ENCODE data around the gene AP1G2.
"Not testable (repeated sequence)": the region's sequence is repeated elsewhere in the genome, so short reads cannot be mapped to it uniquely, and the experiment has no call there.

Gene AP1G2

DNA sequence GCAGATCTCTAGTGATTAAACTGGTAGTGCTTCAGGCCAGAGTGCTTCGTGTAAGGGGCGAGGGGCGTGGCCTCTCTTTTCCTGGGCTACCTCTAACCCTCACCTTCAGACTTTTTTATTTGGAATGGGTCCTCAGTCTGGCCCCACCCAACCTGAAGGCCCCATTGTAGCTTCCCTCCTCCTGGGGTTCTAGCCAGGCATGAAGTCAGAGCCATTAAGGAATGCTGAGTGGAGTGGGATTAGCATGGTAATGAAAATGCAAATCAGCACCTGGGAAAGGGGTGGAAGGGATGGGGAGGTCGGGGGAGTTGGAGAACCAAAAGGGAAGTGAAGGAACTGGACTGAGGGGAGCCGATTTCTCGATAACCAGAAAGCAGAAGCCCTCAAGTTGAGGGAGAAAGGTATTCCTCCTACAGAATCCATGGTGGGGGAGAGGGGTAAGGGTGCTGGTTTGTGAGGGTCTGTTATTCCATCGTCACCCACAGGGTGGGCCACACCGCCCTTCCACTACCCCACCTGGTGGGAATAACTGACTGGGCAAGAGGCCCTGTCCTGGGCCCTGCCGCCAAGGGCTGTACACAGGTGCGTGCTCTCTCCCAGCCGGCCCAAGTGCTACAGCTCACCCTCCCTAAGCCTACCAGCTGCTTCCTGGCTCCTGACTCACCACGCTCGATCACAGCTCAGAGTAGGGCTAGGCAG is 30.1 kb downstream of the AP1G2 start:
- peak; percentile 18 for DNase-seq

DNA sequence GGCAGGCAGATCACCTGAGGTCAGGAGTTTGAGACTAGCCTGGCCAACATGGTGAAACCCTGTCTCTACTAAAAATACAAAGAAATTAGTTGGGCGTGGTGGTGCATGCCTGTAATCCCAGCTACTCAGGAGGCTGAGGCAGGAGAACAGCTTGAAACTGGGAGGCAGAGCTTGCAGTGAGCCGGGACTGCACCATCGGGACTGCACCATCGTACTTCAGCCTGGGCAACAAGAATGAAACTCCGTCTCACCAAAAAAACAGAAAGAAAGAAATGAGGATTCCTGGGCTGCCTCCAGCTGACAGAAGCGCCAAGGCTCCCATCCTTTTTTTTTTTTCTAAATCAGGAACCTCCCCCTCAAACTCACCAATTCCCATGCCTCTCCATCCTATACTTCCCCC is 30.7 kb downstream of the AP1G2 start:
- DNase-seq = not testable (repeated sequence)

DNA sequence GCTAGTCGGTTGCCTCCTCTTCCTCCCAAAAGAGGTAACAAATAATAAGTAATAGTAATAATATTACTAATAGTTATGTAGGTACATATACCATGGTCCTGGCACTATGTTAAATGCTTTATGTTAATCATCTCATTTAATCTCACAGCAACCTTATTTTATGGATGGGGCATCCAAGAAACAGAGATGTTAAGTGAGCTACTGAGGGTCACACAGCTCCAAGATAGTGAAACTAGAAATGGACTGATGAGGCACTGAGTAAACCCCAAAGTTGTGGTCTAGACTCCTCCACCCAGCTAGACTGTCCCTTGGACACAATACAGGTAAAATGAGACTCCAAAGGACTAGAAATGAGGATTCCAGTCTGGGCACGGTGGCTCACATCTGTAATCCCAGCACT is 31.1 kb downstream of the AP1G2 start:
- DNase-seq = no peak

DNA sequence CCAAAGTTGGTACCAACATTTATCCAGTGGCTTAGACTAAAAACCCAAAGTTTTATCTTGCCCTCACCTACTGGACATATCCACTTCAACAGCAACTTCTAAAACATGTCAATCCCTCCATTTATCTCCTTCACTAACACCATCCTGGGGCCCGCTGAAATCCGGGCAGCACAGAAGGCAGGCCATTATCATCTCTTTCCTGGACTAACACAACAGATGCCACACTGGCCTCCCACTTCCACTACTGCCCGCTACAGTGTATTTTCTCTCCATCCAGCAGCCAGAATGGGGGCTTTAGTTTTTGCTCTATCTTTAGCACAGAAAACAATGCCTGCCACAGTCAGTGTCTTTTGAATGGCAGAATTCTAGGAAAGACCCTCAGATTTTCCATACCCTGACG is 31.6 kb downstream of the AP1G2 start:
- no peak for DNase-seq

DNA sequence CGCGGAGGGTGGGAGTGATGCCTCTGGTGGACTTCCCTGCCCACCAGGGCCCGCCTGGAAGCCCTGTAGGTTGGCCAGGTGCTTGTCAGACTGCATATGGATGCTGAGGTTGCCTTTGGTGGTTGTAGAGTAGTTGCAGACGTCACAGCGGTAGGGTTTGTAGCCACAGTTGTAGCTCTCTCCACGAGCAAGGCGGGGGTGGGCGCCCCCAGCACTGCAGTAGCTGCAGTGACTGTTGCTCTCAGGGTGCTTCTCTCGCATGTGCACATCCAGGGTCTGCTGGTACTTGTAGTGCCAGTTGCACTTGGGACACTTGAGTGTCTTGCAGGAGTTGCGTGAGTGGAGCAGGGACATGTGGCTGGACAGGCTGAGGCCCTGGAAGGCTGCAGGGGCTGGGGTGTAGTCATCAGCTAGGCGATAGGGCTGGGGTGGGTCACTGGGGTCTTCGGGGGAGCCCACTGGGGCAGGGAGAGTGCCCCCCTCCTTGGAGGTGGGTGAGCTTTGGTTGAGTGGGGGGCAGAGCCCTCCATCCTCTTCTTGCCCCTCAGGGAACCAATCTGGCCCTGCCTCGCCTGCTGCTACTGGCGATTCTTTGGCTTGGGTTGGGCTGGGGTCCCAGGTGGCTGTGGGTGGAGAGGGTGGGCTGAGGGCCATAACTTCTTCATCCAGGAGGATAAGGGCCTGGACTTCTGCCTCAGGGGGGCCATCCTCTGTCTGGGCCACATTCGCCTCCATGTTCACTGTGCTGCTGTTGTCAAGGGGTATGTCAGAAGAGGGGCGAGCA is 33.7 kb downstream of the AP1G2 start:
- DNase-seq = no peak

DNA sequence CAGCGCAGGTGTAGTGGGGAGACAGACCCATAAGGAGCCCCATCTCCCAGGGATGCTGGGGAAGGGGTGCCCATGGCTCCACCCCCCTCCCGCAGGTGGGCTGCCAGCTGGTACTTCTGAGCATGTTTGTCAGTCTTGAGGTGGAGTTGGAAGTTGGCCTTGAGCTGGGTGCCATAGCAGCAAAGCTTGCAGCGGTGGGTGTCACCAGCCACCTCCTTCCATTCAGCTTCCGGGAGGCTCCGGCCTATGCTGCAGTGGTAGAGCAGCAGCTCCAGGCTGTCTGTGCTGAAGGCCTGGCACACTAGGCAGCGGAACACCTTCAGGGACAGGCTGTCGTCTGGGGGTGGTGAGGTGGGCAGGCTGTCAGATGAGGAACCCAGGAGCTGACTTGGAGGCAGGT is 34.9 kb downstream of the AP1G2 start:
- DNase-seq = no peak

DNA sequence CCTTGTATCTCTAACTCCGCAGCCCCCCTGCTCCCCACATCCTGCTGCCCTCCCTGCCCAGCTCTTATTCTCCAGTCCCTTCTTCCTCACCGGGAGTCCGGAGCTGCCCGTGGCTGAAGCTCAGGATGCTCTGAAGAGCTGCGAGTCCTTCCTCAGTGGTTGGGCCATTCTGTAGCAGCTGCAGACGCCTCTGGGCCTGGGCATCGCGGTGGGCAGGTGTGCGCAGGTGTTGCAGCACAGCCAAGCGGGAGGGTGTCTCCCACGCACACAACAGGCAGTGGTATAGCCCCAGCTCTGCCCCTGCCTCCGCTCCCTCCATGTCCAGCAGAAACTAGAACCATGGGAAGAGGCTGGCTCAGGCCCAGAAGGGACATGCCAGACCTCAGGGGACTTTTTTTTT is 36.2 kb downstream of the AP1G2 start:
- no peak for DNase-seq

DNA sequence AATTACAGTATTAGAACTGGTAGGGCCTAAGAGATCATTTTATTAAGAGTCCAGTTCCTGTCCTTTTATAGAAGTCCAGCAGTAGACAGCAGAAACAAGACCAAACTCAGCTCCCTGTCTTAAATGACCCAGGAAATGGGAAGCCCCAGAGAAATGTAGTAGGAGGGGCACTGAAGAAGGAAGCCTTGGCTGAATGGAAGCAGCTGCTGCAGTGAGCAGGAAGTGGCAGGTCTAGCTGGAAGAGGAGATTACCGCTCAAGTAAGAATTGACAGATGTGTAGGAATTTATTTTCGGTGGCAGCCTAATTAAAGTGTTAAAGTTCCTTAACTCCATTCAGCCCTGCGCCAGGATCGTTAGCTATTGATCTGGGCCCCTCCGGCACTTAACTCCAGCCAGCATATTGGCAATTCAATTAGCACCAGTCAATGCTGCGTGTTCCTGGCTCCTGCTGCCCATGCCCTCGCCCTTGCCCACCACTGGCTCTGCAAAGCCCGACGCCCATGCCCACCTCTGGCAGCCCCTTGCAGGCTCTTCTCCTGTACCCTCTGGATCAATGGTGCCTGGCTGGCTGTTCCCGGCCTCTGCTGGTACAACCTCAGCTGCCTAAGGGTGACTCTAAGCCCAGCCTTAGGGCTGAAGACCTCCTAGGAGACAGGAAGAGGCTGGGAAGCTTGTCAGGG is 37.1 kb downstream of the AP1G2 start:
- DNase-seq = no peak

DNA sequence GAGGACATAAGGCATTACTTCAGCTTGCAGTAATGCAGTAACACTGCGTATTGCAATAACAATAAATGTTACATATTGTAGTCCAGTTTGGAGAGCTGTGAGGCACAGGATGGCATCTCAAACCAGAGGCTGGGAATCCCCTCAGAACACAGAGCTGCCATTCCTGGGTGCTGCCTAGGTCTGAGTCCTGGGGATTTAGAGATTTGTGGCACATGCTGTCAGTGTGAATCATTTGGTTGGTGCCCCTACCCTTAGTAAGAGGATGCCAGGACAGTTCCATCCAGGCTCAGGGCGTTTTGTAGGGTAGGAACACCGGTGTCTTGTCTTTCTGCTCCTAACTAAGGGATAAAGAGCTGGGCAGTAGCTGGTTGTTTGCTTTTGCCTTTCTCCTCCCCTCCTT is 38.6 kb downstream of the AP1G2 start:
- no peak for DNase-seq

DNA sequence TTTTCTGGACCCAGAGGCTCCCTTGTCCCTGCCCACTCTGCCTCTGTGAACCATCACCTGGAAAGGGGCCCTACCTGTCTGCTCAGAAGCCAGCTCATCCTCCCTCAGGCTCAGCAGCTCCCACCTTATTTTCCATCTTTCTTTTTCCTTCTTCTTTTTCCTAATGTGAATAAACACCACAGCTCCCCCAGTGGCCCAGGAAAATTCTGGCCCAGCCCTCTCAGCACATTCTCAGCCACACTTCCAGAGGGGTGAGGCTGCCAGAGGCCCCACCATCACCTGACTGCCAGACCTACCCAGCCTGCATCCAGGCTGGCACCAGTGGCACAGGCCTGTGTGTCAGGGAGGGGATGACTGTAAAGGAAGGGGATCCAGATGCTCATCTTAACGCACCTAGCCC is 39.0 kb downstream of the AP1G2 start:
- DNase-seq = no peak

DNA sequence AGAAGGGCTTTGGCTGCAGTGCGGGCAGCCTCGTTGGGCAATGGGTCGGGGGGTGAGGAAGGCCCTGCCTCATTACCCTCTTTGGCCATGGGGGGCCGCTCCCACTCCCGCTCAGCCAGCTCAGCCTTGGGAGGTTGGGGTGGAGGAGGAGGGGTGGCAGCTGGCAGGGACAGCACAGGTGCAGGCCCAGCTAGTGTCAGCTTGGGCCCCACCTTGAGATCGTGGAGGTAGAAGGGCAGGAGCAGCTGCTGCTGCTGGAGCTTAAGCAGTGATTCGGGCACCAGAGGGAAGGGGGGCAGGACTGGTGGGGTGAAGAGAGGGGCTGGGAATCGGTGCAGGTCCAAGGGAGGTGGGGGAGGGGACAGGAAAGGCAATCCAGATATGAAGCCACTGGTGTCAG is 42.0 kb downstream of the AP1G2 start:
- no peak for DNase-seq

DNA sequence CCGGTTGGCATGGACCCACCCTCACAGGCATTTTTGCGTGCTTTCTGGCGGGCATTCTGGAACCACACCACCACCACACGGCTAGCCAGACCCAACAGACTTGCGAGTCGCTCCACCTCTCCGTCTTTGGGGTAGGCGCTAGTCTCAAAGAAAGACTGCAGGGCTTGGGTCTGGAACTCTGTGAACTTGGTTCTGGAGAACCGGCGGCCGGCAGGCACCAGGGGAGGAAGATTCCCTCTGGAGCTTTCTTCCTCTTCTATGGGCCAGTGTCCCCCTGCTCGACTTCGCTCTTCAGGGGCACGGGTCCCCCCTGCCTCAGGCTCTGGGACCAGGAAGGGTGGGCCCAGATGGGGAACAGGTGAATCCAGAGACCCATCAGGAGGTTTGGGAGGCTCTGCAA is 42.6 kb downstream of the AP1G2 start:
- no peak for DNase-seq

DNA sequence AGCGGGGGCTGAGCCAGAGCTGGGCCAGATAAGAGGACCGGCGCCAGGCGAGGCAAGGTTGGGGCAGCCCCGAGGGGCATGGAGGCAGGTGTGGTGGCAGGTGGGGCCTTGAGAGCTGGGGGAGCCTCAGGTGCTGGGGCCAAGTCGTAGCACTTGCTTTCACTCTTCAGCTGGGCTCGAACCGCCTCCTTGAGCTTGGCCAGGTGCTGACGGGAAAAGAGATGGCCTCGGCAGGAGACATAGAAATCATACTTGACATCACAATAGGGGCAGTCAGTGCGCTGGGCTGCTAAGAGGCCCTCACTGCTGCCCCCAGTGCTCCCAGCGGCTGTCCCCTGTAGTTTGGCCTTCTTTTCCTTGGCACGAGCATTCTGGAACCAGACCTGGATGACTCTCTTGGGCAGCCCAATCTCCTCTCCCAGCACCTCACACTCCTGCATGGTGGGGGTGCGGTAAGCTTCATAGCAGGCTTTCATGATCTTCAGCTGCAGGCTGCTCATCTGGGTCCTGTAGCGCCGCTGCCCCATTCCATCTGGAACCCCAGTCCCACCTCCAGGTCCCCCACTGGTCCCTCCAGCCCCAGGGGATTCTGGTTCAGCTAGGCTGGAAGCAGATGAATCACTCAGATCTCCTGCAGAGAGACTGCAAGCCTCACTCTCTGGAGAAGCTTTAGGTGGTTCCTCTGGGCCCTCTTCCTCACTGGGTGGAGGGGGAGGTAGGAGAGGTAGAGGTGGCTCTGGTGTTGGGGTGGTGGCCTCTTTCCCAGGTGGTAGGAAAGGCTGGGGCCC is 44.2 kb downstream of the AP1G2 start:
- no peak for DNase-seq

DNA sequence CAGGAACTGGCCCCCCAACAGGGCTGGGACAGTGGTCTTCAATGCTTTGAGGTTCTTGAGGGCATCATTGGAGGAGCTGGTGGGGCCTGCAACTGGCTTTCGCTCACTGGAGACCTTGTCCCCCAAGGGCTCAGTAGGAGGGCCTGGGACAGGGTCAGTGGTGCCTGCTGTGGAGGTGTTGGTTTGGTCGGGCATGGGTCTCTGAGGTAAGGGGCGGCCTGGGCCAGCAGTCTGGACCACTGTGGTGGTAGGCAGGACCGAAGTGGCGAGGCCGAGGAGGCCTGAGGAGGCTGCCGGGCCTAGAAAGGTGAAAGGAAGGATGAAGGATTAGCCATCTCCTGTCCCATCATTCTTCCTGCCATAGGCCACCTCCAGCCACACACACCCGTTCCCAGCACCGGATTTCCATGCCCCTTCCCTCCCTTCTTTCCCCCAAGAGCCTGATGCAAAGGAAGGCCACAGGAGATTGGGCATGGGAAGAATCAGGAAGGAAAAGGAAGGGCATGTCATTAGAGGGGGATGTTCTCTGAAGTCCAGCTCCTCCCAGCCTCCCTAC is 44.9 kb downstream of the AP1G2 start:
- no peak for DNase-seq

DNA sequence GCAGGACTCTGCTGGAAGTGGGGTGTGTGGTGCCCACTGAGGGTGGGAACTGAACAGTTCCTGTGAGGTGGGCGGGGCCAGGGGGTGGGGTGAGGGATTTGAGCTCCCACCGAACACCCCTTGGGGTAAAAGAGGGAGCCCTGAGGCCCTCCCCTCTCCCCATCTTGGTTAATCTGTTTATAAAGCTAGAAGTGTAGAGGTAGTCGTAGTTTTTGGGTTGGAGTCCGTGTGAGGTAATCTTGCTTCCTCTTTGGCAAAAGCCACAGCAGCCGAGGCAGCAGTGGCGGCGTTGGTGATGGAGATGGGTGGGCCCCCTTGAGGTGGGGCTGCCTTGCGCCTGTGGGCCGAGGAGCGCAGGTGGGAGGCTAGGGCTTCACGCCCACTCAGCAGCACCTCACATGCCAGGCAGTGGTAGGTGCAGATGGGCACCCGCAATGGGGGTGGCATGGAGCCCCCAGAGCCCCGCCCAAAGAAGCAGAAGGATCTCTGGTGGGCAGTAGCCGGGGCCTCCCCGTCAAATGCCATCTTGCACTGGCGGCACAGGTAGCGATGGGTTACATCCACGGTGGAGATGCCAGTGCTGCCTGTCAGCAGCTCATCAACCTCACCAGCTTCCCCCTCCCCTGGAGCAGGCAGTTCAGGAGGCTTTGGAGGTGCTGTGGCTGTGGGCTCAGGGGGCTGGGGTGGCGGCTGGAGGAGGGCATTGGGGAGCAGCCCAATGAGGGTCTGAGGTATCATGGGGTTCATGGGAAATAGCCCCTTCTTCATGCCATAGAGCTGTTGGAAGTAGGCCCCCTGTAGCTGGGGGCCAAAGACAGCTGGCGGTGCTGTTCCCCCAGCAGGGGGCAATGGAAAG is 45.6 kb downstream of the AP1G2 start:
- DNase-seq = no peak

DNA sequence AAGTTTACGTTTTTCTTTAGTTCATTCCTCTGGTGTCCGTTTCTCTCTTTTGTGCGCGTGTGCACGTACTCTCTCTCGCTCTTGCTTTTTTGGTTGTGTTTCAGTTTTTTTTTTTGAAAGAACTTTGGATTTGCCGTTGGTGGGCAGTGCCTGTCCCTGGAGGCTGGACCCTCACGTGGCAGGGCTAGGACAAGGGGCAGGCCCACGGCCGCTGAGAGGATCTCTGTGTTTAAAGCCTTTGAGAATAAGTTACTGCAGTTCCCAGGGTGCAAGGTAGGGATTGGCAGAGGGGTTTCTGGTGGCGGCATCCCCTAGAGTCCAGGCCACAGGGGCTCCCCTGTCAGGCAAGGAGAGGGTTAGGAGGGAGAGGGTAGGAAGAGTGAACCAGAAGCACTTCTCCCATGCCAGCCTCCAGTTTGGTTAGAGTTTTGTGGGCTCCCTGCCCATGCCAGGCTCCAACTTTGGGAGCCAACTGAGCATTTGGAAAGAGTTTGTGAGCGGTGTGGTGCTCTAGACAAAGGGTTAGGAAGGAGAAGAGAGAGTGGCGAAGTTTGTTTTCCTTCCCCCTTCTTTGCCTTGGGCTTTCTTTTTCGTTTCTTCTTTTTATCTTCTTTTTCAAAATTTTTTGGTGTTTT is 46.6 kb downstream of the AP1G2 start:
- no peak for DNase-seq

DNA sequence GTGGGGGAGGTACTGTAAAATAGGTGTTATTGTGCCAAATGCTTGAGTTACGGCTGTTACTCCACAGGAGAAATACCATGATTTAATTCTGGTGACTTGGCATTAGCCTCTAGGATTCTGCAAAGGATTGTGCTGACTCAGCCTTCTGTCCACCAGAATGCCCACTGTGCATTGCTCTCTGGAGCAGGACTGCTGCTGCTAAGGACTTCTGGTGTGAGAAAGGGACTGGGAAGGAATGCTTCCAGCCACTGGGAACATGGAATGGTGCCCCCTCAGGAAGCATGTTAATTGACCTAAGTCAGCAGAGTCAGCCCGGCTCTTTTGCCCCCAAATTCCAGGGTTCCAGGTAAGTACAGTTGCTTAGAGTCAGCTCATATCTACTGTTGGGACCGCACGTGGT is 48.9 kb downstream of the AP1G2 start:
- DNase-seq = no peak

DNA sequence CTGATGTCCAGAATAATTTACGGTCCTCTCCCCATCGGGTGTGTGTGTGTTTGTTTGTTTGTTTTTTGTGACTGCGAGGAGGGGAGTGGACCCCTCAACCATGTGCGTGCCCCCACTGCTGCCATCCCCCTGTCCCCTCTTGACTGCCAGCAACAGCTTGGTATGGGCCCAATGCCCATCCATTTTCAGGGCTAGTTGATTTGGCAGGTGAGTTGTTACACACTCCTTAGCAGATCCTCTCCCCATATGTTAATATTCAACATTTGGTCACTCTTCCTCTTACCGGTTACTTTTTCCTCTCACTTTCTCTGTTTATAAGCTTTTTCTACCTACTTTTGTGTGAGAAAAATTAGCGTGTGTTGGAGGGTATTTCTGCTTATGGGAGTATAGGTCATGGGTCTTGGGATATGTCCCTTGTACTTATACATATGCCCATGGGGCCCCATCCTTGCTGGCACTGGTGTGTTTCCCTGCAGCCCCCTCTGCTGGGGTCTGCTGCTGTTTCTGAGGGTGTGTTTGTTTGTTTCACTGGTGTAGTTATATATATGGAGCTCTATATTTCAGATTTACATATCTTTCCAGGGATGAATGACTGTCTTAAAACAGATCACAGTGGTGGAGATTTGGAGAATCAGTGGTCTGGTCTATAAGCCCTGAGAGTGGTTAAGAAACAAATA is 49.8 kb downstream of the AP1G2 start:
- no peak for DNase-seq

DNA sequence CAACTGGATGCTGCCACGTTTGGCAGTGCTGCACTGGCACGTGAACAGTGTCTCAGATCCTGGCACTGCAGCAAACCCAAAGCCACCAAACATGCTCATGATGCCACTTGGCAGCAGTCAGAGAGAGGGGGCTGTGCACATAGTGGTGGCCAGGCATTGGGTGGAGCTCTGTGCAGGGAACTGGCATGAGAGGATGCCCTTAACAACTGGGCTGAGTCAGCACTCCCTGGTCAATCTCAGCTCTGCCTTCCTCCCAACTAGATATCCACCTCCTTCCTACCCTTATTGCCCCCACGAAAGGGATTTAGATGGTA is 53.0 kb downstream of the AP1G2 start:
- DNase-seq = no peak

DNA sequence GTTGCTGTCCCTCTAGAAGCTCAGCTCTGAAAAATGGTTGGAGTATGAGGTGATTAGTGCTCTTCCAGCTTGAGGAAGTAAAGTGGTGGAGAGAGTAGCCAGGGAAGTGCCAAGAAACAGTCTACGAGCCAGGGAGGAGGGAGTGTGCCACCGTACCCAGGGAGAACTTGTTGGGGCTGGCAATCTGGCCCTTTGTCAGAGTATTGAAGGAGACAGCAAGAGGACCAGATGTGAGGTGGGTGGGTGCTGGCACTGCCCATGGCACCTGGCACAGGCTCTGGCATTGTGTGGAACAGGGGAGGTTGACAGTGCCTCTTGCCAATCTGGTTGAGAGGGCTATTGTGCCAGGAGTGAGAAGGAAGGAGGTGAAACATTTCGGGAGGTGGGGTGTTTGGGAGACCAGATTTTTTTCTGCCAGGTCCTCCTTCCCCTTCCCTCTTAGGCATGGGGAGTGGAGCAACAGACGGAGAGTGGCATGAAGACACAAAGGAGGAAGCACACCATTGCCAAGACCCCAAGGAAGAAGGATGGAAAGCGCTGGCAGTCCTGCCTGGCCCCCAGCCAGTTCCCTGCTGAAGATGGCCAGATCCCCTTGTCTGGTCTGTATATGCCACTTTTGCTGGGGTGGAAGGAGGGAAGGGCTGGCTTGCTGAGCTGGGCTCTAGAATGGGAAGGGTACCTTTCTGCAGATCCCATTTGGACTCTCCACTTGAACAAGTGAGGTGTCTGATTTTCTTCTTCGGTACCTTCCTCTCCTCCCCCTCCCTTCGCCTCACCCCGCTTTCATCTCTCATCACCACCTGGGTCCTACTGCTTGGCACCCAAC is 53.6 kb downstream of the AP1G2 start:
- DNase-seq = no peak
